ENCODE results near the gene DIPK1A. TPM values are rescaled to one million over a fixed set of nuclear protein-coding genes. Genes with fewer than 3 reads are reported as not detected.

DIPK1A gene
- polyA plus RNA-seq, 2 of the 4 experiments (the other 2 are of a cell fraction) = 12.4 to 21.1 TPM

- no peak for TF ChIP-seq E2F6 (IDR thresholded peaks at IDR 0.05; ENCODE audit: borderline replicate concordance, low read depth)
- TF ChIP-seq KDM1A (IDR thresholded peaks at IDR 0.05; ENCODE audit: low read depth) = no peak
- TF ChIP-seq ZNF302 (CRISPR knock-in tag; IDR thresholded peaks at IDR 0.05) = no peak
- TF ChIP-seq GATA3 (IDR thresholded peaks at IDR 0.05; ENCODE audit: borderline replicate concordance) = no peak
- TF ChIP-seq SREBF2 (IDR thresholded peaks at IDR 0.05) = no peak
- TF ChIP-seq PHF8 (IDR thresholded peaks at IDR 0.05; ENCODE audit: borderline replicate concordance, low read depth) = no peak
Observed at GRCh38 chr1:92952714-92953113, 8.5 kb downstream of the DIPK1A start (continued).

GRCh38 chr1:92951141-92951582 lies 10.1 kb downstream of the DIPK1A start:
- peak; percentile 31 to 60 for DNase-seq (ENCODE audit: low read depth in 1 of 2, low spot score in 1 of 2)
- H3K4me2 ChIP-seq = peak overlapping the region; percentile 81

GRCh38 chr1:92949937-92950817 lies 11.1 kb downstream of the DIPK1A start:
- FAIRE-seq = no peak
- DNase-seq (ENCODE audit: low read depth in 1 of 2, low spot score in 1 of 2) = peak; percentile 7 to 52
- H3K9me3 ChIP-seq = no peaks in the 10 kb centered on the region
- CTCF ChIA-PET = interaction anchor here (0.6 to 2.3 kb wide), 10 partner anchors 8 to 92 kb away, joined by 3 to 11 read pairs (median 4); no protein-coding TSS in a partner anchor
- H3K4me2 ChIP-seq = peak overlapping the region; percentile 81
- POLR2A ChIA-PET = interaction anchor here (1.3 to 1.7 kb wide), 2 partner anchors 11 to 118 kb away, joined by 4 to 10 read pairs; partner anchors contain the start of genes DIPK1A and RPL5
- peak; percentile 78 to 90 for ATAC-seq
- 13% methylated on average over 7 of the region's 7 CpGs for WGBS (ENCODE audit: missing lambda C conversion rate)
- TF ChIP-seq TP53 (CRISPR knock-in tag; IDR thresholded peaks at IDR 0.05) (no peak), FOSL2 (IDR thresholded peaks at IDR 0.05) (no peak), FOSL2 (CRISPR knock-in tag; IDR thresholded peaks at IDR 0.05) (0 out of 2 replicates have a peak, but pooled peaks have one; percentile 3)
- H3K27ac ChIP-seq = peak overlapping the region; percentile 82 to 88
- peak overlapping the region; percentile 8; the same call in 1 of the 3 replicates for H3K4me3 ChIP-seq
- H3K4me1 ChIP-seq = peaks cover 32% of the 10 kb centered on the region

More at GRCh38 chr1:92951141-92951582, 10.1 kb downstream of the DIPK1A start:
- FAIRE-seq (no peak), ATAC-seq (peak; percentile 82 to 83)
- POLR2A ChIA-PET = interaction anchor here (0.5 to 1.7 kb wide), 4 partner anchors 10 to 894 kb away, joined by 3 to 10 read pairs (median 4); partner anchors contain the start of genes DIPK1A and RPL5
- H3K9me3 ChIP-seq = no peaks in the 10 kb centered on the region
- peak overlapping the region; percentile 3; the same call in 1 of the 3 replicates for H3K4me3 ChIP-seq
- 1% methylated on average over 4 of the region's 4 CpGs for WGBS (ENCODE audit: missing lambda C conversion rate)
- CTCF ChIA-PET = interaction anchor here (1.4 to 2.3 kb wide), 4 partner anchors 9 to 93 kb away, joined by 4 to 11 read pairs (median 7); no protein-coding TSS in a partner anchor
- no peak for TF ChIP-seq HEYL (CRISPR knock-in tag; IDR thresholded peaks at IDR 0.05)
- TF ChIP-seq RNF2 (IDR thresholded peaks at IDR 0.05; ENCODE audit: borderline replicate concordance, low read depth) = no peak
- peak; percentile 16; the same call in 1 of the 2 replicates for TF ChIP-seq MAX (IDR thresholded peaks at IDR 0.05)
- TF ChIP-seq NFE2L2 (conservative IDR thresholded peaks at IDR 0.05; ENCODE audit: low read length) = peak; percentile 70
- TF ChIP-seq RAD21 (conservative IDR thresholded peaks at IDR 0.05 in 1 of 2, IDR thresholded peaks at IDR 0.05 in 1 of 2) = peak in 1 of 2 experiments; percentile 20; a peak in 2 of 5 replicates
- TF ChIP-seq ESRRA (IDR thresholded peaks at IDR 0.05; ENCODE audit: borderline replicate concordance, low read length) = no peak
- peak; percentile 89 for TF ChIP-seq MAFK (IDR thresholded peaks at IDR 0.05; ENCODE audit: partially characterized antibody)
- TF ChIP-seq HMGXB4 (CRISPR knock-in tag; IDR thresholded peaks at IDR 0.05; ENCODE audit: borderline replicate concordance) = no peak
- TF ChIP-seq ZNF302 (CRISPR knock-in tag; IDR thresholded peaks at IDR 0.05) = no peak
- peak overlapping the region; percentile 82 to 88 for H3K27ac ChIP-seq
- peaks cover 32% of the 10 kb centered on the region for H3K4me1 ChIP-seq
